BE2C (cell line): ENCODE measurements around the gene USP47.

Experiments
- DNase-seq: peaks from one replicate; pipeline ENCODE4 v3.0.0-alpha.2; 2020
- H3K27me3 ChIP-seq: fragments of 250-450 bp; sonication (Bioruptor Pico); 2 replicates; pipeline ENCODE4 v1.5.1; 2020; ENCODE audit warnings: mild to moderate bottlenecking
- H3K36me3 ChIP-seq: fragments of 250-450 bp; sonication (Bioruptor Pico); 2 replicates; pipeline ENCODE4 v1.5.1; 2020; ENCODE audit warnings: mild to moderate bottlenecking
- H3K4me1 ChIP-seq: fragments of 250-450 bp; sonication (Bioruptor Pico); 2 replicates; pipeline ENCODE4 v1.5.1; 2020
- H3K4me3 ChIP-seq: 2 replicates; pipeline ENCODE4 v1.5.1; 2011; ENCODE audit warnings: low read depth, low read length
- H3K9me3 ChIP-seq: fragments of 250-450 bp; sonication (Bioruptor Pico); 2 replicates; pipeline ENCODE4 v1.5.1; 2020
- CTCF ChIP-seq: IDR thresholded peaks from 2 replicates; pipeline ENCODE4 v1.5.1; 2012; ENCODE audit warnings: mild to moderate bottlenecking, low read depth, low read length

USP47 gene

GRCh38 chr11:11847082-11847481, 5.3 kb downstream of the USP47 start:
- Histone ChIP-seq H3K36me3 (no peaks in the 10 kb centered on the region), H3K27me3 (no peaks in the 10 kb centered on the region), H3K4me1 (no peaks in the 10 kb centered on the region; the same call in 1 of the 2 replicates), H3K9me3 (no peaks in the 10 kb centered on the region), H3K4me3 (no peak overlapping the region)
- DNase-seq: no peak
- TF ChIP-seq CTCF: no peak

GRCh38 chr11:11848891-11849746, 7.3 kb downstream of the USP47 start:
- no peaks in the 10 kb centered on the region for H3K36me3 ChIP-seq
- DNase-seq: peak; percentile 58

GRCh38 chr11:11850668-11851067, 8.9 kb downstream of the USP47 start:
- TF ChIP-seq CTCF: no peak
- Histone ChIP-seq H3K27me3 (no peaks in the 10 kb centered on the region), H3K9me3 (no peaks in the 10 kb centered on the region), H3K4me3 (no peak overlapping the region), H3K4me1 (no peaks in the 10 kb centered on the region; the same call in 1 of the 2 replicates), H3K36me3 (no peaks in the 10 kb centered on the region)
- no peak for DNase-seq

More at GRCh38 chr11:11848891-11849746, 7.3 kb downstream of the USP47 start:
- Histone ChIP-seq H3K9me3 (no peaks in the 10 kb centered on the region), H3K27me3 (no peaks in the 10 kb centered on the region), H3K4me3 (no peak overlapping the region), H3K4me1 (no peaks in the 10 kb centered on the region; the same call in 1 of the 2 replicates)
- TF ChIP-seq CTCF: peak; percentile 77

- TF ChIP-seq CTCF: no peak
- Histone ChIP-seq H3K9me3 (no peaks in the 10 kb centered on the region), H3K36me3 (no peaks in the 10 kb centered on the region), H3K4me1 (no peaks in the 10 kb centered on the region), H3K4me3 (no peak overlapping the region), H3K27me3 (no peaks in the 10 kb centered on the region)
- no peak for DNase-seq
Measured at GRCh38 chr11:11856638-11857037, 14.9 kb downstream of the USP47 start.

GRCh38 chr11:11857769-11858168, 16.0 kb downstream of the USP47 start:
- no peaks in the 10 kb centered on the region for H3K4me1 ChIP-seq
- no peak overlapping the region for H3K4me3 ChIP-seq
- H3K36me3 ChIP-seq: no peaks in the 10 kb centered on the region
- no peak for DNase-seq
- no peaks in the 10 kb centered on the region for H3K27me3 ChIP-seq
- TF ChIP-seq CTCF: no peak
- H3K9me3 ChIP-seq: no peaks in the 10 kb centered on the region

- H3K27me3 ChIP-seq: no peaks in the 10 kb centered on the region
- TF ChIP-seq CTCF: no peak
- no peaks in the 10 kb centered on the region for H3K36me3 ChIP-seq
- no peaks in the 10 kb centered on the region for H3K4me1 ChIP-seq
- H3K9me3 ChIP-seq: no peaks in the 10 kb centered on the region
- no peak overlapping the region for H3K4me3 ChIP-seq
- DNase-seq: no peak
Measured at GRCh38 chr11:11858676-11859075, 16.9 kb downstream of the USP47 start.
